GM12873 (cell line): ENCODE data around the gene CCDC68.

Source experiments
- TF ChIP-seq, protein P1 (sequence below): IDR thresholded peaks from 2 replicates; pipeline ENCODE4 v1.5.1; 2012; ENCODE audit warnings: low read depth, mild to moderate bottlenecking, moderate library complexity, low read length, control low read depth; ENCODE audit not compliant: insufficient read depth; ENCODE audit errors: missing control alignments

Gene CCDC68

DNA sequence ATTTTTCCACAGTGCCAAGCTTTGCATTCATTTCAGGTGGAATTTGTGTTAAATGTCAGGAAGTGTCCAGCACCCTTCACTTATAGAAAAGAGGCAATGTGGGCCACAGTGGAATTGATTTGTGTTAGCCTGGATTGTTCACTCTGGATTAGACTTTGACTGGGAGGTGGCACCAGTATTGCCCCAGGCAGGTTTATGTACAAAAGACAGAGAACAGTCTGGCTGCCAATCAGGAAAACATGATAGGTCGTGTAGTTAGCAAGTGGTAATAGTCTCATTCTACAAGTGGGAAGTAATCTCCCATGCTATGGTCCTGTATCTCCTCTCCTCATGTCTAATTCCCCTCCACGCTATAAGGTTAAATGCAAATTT, 85.4 kb downstream of the CCDC68 start:
- TF ChIP-seq, protein P1, sequence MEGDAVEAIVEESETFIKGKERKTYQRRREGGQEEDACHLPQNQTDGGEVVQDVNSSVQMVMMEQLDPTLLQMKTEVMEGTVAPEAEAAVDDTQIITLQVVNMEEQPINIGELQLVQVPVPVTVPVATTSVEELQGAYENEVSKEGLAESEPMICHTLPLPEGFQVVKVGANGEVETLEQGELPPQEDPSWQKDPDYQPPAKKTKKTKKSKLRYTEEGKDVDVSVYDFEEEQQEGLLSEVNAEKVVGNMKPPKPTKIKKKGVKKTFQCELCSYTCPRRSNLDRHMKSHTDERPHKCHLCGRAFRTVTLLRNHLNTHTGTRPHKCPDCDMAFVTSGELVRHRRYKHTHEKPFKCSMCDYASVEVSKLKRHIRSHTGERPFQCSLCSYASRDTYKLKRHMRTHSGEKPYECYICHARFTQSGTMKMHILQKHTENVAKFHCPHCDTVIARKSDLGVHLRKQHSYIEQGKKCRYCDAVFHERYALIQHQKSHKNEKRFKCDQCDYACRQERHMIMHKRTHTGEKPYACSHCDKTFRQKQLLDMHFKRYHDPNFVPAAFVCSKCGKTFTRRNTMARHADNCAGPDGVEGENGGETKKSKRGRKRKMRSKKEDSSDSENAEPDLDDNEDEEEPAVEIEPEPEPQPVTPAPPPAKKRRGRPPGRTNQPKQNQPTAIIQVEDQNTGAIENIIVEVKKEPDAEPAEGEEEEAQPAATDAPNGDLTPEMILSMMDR: no peak

DNA sequence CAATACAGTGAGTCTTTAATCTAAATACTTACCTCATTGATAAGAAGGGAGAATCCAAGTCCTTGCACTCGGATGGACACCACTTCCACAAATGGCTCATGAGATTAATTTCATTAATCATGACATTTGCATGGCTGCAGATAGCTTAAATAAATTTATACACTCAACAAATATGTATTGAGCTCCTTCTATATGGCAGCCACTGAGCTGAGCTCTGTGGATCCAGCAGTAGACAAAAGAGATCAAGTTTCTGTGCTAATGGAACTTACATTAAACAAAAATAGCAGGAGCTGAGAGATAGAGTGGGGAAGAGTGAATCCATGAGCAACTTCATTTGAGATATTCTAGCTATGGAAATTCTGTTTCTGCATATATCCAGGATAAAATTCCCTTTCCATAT, 86.6 kb downstream of the CCDC68 start:
- TF ChIP-seq, protein P1: no peak

DNA sequence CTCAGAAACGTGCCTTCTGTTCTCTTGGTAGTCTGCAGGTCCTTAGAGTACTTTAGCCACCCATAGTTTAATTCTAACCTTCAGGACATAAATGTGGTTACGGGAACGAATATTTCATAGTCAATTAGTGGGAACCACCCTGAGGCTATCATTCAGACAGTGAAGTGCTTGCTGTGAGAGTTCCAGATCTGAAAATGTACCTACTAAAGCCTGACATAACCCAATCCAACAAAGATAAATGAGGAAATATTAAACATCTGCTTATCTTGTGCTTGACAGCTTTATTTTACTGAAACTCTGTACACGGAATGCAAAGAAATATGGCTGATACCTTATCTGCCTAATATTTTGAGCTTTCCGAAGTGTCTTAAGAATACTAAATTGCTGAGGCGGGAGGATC, 88.0 kb downstream of the CCDC68 start:
- TF ChIP-seq, protein P1: no peak

DNA sequence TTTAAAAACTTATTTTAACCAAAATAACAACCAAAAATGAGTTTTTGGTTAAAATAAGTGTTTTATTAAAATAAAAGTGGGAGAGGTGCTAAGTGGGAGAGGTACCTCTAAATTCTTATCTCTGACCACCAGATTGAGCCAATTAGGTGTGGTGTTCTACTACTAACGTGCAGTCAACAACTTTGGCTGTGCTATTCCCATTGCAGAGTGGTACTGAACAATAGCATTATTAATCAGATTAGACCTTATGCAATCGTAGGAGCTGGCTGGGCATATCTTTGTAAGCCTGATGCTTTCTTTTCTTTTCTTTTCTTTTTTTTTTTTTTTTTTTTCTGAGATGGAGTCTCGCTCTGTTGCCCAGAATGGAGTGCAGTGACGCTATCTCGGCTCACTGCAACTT, 92.1 kb downstream of the CCDC68 start:
- TF ChIP-seq, protein P1: no peak

DNA sequence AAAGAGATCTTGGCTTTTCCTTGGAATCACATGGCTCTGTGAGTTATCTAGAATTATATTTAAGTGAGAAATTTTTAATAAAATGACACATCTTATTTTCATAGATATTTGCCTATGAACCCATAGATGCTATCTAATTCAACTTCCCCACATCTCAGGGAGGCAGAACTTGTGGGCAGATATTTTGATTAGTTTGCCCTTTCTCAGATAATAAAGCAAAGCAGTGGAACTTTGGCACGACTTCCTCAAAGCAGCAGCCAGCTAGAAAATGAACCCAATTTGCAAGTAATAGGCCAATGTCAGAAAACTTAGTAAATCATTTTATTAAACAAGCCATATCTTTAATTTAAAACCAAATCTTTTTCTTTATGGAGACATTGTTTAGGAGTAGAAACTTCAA, 98.3 kb downstream of the CCDC68 start:
- TF ChIP-seq, protein P1: no peak

DNA sequence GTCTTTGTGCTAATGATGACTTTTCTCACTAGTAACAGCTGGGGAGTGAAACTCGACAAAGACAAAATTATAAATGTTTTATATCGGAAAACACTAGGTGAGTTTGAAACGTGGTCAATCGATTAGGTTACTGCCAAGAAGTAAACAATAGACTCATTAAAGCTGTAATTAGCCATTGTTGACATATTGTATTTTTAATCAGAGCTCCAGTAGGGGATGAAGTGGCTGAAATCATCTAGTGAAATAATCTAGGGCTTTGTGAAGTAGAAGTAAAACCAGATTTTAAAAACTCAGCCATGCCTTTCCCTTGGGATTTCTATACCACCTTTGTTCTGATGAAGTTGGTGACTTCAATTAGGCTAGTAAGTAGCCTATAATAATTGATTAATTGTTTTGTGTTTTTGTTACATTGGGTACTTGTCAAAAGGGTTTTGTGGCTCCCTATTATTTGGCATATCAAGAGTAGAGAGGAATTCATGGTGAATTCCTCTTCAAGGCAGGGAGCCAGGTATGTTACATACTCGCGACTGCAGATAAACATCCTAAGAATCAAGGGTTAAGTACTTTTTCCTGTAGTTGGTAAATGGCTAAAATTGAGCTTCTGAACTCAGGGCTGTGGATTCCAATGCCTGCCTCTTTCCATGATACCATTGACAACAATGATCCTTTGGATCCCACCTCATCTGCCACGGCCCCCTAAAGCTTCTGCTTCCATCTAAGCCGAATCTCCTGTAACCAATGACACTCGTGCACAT, 99.4 kb downstream of the CCDC68 start:
- TF ChIP-seq, protein P1: no peak

DNA sequence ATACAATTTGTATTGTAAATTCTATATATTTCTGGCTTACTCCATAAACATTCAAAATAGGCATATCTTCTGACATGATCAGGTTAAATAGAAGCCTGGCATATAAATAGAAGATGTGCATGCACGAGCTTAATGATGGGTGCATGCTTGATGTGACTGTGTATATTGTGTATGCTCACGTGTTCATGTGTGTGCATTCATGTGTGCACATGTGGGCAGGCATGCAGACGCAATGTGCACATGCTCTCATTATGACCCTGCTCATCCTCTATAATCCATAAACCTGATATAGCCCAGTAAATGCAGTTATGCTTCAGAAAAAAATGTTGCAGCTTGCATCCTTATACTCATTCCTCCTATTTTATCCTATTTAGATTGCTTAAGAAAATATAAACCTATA, 101.8 kb downstream of the CCDC68 start:
- TF ChIP-seq, protein P1: no peak
